Glutamatergic neuron (in vitro differentiated cells): ENCODE data around the gene PLEK. TPM values are rescaled to one million over a fixed set of nuclear protein-coding genes. Genes with fewer than 3 reads are reported as not detected.
A peak's percentile ranks its signal among the peaks of the same experiment; 100 is the strongest.

Source experiments
- DNase-seq: peaks from one replicate; pipeline ENCODE4 v3.0.0; 2022
- H3K27ac Mint-ChIP-seq: one replicate; pipeline ENCODE4 v1.8.0; 2020; ENCODE audit warnings: mild to moderate bottlenecking, mixed read lengths, inconsistent platforms; ENCODE audit not compliant: unreplicated experiment
- H3K27me3 Mint-ChIP-seq: one replicate; pipeline ENCODE4 v1.8.0; 2020; ENCODE audit warnings: mild to moderate bottlenecking, moderate library complexity, mixed read lengths, inconsistent platforms; ENCODE audit not compliant: unreplicated experiment
- H3K36me3 Mint-ChIP-seq: one replicate; pipeline ENCODE4 v1.8.0; 2020; ENCODE audit warnings: mild to moderate bottlenecking, mixed read lengths, inconsistent platforms; ENCODE audit not compliant: unreplicated experiment
- H3K4me1 Mint-ChIP-seq: one replicate; pipeline ENCODE4 v1.8.0; 2020; ENCODE audit warnings: mild to moderate bottlenecking, low read depth, mixed read lengths, inconsistent platforms; ENCODE audit not compliant: unreplicated experiment
- H3K4me3 Mint-ChIP-seq: one replicate; pipeline ENCODE4 v1.8.0; 2020; ENCODE audit warnings: mild to moderate bottlenecking, mixed read lengths, inconsistent platforms; ENCODE audit not compliant: unreplicated experiment
- H3K9me3 Mint-ChIP-seq: one replicate; pipeline ENCODE4 v1.8.0; 2020; ENCODE audit warnings: mild to moderate bottlenecking, moderate library complexity, mixed read lengths, inconsistent platforms; ENCODE audit not compliant: unreplicated experiment
- total RNA-seq: library from RNA; stranded (reverse); fragmentation: NEBNext Ultra II Directional; extraction: Animal tissue kit (Norgen Biotek cat#: 25700); gene quantifications from one replicate; pipeline ENCODE4 v1.2.1, GENCODE V29; 2021; ENCODE audit not compliant: unreplicated experiment
- TF ChIP-seq, protein P1 (sequence below): fragments of 200-600 bp; sonication (generic); IDR thresholded peaks from one replicate; pipeline ENCODE4 v1.5.0; 2021; ENCODE audit not compliant: partially characterized antibody, unreplicated experiment

Gene PLEK
- total RNA-seq, 1 donor from 2014 or later = not detected

DNA sequence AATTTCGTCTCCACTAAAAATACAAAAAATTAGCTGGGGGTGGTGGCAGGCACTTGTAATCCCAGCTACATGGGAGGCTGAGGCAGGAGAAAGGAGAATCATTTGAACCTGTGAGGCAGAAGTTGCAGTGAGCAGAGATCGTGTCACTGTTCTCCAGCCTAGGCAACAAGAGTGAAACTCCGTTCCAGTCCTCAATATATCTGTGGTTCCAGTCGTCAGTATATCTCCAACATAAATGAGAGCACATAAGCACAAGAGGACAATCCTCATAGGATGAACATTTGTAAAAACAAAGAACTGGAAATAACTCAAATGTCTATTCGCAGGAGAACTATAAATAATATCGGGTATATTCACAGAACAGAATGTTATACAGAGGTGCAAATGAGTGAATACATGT is 13.1 kb upstream of the PLEK start:
- no peaks in the 10 kb centered on the region for H3K4me1 Mint-ChIP-seq
- H3K36me3 Mint-ChIP-seq = no peaks in the 10 kb centered on the region
- peaks cover 1% of the 10 kb centered on the region for H3K9me3 Mint-ChIP-seq
- H3K27me3 Mint-ChIP-seq = no peaks in the 10 kb centered on the region
- no peak for DNase-seq
- no peak overlapping the region for H3K4me3 Mint-ChIP-seq
- no peak overlapping the region for H3K27ac Mint-ChIP-seq
- TF ChIP-seq, protein P1, sequence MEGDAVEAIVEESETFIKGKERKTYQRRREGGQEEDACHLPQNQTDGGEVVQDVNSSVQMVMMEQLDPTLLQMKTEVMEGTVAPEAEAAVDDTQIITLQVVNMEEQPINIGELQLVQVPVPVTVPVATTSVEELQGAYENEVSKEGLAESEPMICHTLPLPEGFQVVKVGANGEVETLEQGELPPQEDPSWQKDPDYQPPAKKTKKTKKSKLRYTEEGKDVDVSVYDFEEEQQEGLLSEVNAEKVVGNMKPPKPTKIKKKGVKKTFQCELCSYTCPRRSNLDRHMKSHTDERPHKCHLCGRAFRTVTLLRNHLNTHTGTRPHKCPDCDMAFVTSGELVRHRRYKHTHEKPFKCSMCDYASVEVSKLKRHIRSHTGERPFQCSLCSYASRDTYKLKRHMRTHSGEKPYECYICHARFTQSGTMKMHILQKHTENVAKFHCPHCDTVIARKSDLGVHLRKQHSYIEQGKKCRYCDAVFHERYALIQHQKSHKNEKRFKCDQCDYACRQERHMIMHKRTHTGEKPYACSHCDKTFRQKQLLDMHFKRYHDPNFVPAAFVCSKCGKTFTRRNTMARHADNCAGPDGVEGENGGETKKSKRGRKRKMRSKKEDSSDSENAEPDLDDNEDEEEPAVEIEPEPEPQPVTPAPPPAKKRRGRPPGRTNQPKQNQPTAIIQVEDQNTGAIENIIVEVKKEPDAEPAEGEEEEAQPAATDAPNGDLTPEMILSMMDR = no peak

DNA sequence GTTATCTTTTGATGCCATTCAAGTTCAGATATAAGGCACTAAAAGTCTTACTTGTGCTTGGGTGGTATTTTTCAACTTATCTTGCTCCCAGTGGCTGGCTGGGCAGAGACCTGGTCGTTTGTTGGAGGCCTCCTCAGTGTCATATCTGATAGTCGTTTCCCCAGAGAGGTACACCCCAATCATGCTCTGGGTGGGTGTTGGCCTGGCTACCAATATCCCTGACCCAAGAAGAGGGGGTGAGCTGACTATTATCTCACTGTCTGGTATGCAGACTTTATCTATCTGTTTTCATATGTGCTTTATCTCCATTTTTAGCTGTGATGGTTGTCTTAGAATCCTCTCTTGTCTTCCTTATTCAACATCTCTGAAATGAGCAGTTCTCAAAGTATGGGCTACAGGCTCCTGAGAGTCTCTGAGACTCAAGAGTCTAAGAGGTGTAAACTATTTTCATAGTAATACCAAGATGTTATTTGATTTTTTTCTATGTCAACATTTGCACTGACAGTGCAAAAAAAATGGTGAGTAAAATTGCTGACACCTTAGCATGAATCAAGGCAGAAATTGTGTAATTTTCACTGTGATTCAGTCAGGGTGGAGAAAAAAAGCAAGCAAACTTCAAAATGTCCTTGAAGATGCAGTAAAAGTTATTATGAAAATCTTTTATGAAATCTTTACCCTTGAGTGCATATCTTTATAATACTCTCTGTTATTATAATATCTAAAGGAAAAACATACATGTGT is 12.3 kb upstream of the PLEK start:
- no peak for DNase-seq
- TF ChIP-seq, protein P1 = no peak
- Mint-ChIP-seq H3K27me3 (no peaks in the 10 kb centered on the region), H3K27ac (no peak overlapping the region), H3K4me1 (no peaks in the 10 kb centered on the region), H3K36me3 (no peaks in the 10 kb centered on the region), H3K9me3 (peaks cover 1% of the 10 kb centered on the region), H3K4me3 (no peak overlapping the region)

DNA sequence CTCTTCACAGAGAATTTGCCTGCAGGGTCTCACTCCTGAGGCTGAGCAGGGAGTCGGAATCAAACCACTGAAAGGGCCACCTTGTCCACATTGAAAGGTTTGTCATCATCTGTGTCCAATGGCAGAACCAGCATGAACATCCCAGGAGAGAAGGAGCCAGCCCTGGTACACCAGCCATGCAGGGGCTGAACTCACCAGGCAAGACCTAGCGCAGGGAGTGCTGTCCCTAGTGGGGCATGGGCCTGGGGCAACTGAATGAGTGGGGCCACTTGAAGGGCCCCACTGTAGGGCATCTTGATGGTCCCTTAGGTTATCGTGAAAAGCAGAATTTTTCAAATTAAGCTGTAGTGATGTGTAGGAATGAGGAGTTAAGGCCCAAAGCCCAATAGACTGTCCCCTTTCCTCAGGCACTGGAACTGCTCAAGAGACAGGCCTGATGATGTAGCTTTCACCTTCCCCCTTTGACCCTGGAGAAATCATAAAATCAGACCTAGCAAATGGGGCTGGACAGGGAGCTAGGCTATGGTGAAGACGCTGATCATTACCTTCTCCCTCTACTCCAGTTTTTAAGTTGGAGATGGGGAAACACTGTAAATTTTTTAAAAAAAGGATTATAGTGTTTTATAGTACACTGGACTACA is 8.4 kb upstream of the PLEK start:
- TF ChIP-seq, protein P1 = no peak
- no peak overlapping the region for H3K4me3 Mint-ChIP-seq
- DNase-seq = no peak

DNA sequence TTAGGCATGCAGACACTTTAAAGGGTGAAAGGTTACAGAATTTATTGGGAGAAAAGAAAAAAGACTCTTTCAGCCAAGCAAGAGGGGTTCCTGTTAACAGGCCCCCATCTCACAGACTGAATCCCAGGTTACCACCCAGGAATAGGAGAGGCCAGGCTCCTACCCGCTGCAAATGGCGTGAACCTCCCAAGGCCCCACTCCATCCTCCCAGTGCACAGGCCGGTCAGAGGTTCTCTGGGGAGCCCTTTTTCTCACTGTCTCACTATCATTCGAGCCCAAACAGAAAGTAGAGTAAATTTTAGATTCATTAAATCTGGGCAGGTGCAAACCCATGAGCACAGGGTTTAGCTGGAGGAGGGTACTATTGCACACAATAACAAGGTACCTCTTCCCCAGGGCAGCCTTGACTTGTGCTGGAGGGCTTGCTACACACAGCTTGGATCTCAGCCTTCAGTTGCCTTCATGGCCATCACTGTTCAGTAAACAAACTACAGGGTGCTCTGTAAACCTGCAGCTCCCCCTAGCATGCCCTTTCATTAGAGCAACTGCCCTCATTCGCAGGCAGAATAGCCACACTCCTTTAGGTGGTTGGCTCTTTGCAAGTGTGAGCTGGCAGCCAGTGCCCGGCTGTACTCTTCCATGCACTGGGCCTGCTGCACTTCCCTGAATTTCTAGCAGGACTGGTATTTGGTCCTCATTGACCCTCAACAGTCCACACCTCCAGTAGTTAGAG is 7.3 kb upstream of the PLEK start:
- H3K36me3 Mint-ChIP-seq = no peaks in the 10 kb centered on the region
- peaks cover 1% of the 10 kb centered on the region for H3K9me3 Mint-ChIP-seq
- H3K27me3 Mint-ChIP-seq = no peaks in the 10 kb centered on the region
- TF ChIP-seq, protein P1 = no peak
- H3K27ac Mint-ChIP-seq = no peak overlapping the region
- no peaks in the 10 kb centered on the region for H3K4me1 Mint-ChIP-seq
- no peak overlapping the region for H3K4me3 Mint-ChIP-seq
- peak; percentile 33 for DNase-seq

More for the DNA sequence above, 8.4 kb upstream of the PLEK start:
- peaks cover 1% of the 10 kb centered on the region for H3K9me3 Mint-ChIP-seq
- no peaks in the 10 kb centered on the region for H3K4me1 Mint-ChIP-seq
- H3K27ac Mint-ChIP-seq = no peak overlapping the region
- no peaks in the 10 kb centered on the region for H3K36me3 Mint-ChIP-seq
- H3K27me3 Mint-ChIP-seq = no peaks in the 10 kb centered on the region

DNA sequence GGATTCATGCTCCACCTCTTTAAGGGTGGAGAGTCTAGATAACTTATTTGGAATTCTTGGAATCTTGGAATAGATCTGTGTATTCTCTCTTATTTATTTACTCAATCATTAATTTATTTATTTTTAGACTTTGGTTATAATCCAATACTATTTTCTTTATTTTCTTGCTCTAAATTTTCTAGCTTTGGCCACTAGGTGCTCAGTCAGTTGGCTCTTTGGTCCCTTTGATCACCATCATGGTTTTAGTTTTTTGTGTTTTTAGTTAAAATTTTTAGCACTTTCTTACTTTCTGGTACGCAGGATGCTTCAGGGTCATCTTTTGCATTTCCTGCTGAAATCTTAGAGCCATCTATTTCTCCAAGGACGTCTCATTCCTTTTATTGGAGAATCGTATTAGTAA is 5.2 kb upstream of the PLEK start:
- Mint-ChIP-seq H3K27ac (no peak overlapping the region), H3K36me3 (no peaks in the 10 kb centered on the region), H3K27me3 (no peaks in the 10 kb centered on the region), H3K4me3 (no peak overlapping the region), H3K9me3 (peaks cover 1% of the 10 kb centered on the region), H3K4me1 (no peaks in the 10 kb centered on the region)
- TF ChIP-seq, protein P1 = peak; percentile 20
- no peak for DNase-seq
